Fibroblast of skin of left quadriceps (primary cell): ENCODE data around the gene ACAP3.

ENCODE experiments used
- DNase-seq, 2 experiments: peaks; one replicate each; pipeline ENCODE4 v3.0.0-alpha.2; 2013; ENCODE audit warnings: low read depth in 2 of 2

The ACAP3 gene

DNA sequence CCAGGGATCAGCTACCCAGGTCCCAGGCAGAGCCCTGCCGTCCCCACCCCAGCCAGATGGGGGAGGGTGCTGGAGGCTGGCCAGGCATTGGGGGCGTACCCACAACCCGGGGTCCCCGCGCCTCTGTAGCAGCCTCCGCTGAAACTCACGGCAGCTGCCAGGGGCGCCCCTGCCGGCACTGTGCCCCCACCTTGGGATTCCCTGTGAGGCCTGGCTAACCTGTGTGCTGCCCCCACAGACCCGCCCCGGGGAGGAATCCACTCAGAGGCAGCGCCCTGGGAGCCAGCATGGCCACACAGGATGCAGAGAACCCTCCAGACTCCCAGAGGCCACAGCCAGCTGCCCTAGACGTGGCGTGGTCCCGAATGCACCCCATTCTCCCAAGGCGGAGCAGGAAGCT is 37.7 kb upstream of the ACAP3 start:
- DNase-seq: no peak

DNA sequence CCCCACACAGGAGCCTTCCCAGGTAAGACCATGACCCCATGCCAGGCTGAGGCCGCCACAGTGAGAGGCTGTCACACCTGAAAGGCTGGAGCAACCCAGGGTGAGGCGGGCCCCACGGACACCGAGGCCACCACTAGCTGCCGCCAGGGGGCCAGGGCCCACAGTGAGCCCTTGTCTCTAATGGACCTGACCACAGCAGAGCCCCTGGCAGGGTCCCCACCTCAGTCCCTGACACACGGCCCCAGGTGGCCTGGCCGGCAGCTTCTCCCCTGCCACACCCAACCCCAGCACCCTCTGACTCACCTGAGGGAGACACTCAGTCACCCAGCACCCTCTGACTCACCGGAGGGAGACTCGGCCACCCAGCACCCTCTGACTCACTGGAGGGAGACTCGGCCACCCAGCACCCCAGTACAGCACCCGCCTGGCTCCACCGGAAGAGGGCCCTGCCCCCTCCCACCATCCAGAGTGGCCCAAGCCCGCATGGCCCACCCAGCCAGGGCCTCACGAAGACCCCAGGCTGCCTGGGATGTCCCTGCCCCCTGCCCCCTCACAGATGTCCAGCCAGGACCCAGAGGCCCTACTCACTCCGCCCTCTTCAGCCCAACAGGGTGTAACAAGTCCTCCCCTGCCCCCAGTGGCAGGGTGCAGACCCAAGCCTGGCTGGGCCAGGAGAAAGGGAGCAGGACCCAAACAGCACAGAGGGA is 37.1 kb upstream of the ACAP3 start:
- no peak for DNase-seq

DNA sequence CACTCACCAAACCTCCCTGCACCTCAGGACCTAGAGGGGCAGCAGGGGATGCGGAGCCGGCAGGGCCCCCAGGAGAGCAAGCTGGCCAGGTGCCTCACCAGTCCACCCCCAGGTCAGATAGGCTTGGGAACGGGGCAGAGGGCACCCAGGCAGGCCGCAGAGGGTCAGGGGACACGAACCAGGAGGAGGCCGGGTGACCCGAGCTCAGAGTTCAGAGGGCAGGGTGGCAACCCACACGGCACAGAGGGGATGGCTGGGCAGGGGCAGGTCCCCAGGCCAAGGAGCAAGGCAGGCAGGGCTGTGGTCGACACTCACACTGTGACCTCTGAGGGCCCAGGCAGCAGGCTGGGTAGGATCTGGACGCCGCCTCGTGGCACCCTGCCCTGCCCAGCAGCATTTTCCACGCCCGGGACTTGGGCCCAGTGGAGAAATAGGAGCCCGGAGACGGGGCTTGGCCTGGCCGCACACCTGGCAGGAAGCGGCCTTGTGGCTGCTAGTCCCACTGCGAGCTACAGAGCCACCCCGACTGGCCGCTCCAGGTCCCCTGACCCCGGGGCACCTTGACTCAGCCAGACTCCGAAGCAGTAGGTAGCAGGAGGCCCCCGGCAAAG is 36.2 kb upstream of the ACAP3 start:
- DNase-seq: no peak

DNA sequence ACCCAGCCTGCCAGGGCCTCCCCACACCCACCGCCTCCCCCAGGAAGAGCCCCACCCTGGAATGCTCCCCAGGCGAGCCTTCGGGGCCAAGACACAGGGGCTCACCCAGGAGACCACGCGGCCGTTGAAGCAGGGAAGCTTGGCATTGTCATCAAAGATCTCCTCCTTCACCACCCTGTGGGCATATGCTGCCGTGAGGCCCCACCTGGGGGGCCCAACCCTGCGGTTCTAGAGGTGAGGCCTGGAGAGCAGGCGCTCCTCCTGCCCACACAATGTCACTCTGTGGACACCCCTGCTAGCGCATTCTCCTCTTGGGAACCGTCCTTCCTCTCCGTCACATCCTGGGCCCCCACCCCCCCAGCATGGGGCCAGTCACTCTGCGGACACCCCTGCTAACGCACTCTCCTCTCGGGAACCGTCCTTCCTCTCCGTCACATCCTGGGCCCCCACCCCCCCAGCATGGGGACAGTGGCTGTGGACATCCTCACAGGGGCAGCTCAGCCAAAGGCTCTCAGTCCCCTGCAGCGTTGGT is 34.9 kb upstream of the ACAP3 start:
- no peak for DNase-seq

DNA sequence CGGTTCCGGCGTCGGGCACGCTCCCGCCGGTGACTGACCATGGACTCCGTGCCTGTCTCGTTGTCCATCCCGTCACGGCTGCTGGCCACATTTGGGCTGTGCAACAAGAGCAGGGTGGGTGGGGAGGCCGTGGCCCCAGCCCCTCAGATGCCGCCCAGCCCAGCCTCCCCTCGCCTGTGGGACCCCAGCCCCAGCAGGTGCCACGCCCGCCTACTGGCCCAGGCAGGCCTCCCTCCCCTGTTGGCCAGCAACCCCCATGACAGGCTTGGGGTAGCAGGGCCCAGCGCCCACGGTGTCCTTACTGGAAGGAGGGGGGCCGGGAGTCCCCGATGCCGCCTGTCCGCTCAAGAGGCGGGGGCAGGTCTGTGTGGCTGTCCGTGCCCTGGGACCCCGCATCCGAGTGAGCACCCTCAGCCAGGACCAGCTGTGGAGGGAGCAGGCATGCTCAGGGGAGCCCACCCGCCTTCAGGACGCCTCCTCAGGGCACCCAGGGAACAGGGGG is 34.4 kb upstream of the ACAP3 start:
- DNase-seq: no peak

DNA sequence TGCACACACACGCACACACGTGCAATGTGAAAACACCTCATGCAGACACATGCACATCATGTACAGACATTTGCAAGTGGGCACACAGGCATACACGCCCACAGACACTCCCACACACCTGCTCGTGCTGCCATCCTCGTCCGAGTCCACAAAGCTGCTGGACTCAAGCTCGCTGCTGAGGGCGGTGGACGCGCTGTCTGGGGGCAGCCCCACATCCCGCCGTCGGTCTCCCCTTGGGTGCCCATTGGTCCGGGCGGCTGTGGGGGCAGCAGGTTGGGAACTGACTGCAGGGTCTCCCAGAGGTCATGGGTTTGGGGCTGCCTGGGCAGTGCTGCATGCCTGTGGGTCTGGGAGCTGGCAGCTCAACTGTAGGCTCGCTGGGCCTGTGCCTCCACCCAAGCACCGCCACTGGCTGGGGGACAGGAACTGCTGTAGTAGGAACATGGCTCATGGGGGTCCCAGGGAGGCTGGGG is 33.9 kb upstream of the ACAP3 start:
- no peak for DNase-seq

DNA sequence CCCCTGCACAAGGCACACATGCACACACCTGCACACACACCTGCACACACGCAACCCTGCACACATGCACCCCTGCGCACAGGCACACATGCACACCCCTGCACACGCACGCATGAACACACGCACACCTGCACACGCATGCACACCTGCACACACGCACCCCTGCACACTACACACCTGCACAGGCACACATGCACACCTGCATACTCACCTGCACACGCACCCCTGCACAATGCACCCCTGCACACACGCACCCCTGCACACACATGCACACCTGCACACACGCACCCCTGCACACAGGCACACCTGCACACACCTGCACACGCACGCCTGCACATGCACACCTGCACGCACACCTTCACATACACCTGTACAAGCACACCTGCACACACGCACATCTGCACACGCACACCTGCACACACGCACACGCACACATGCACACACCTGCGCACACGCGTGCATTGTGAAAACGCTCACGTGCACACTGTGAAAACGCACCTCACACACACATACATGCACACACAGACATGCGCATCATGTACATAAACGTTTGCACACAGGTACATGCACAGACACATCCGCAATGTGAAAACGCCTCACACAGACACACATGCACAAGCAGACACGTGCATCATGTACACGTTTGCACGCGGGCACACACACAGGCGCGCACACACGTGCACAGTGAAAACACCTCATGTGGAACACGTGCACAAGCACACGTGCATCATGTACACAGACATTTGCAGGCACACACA is 33.2 kb upstream of the ACAP3 start:
- DNase-seq: no peak

DNA sequence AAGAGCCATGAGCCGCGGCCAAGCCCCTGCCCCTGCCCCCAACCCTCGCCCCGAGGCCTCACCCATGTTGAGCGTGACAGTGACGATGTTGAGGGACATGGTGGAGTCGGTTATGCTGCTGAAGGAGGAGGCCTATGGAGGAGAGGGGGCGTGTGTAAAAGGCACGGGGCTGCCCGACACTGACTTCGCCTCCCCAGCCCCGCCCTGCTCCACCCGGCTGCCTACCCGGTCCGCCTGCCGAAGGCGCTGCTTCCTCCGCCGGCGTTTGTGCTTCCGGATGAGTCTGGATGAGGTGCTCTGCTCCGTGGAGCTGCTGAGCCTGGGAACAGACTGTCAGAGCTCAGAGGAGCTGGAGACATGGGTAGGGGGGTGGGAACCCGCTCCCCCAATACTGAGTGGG is 32.5 kb upstream of the ACAP3 start:
- no peak for DNase-seq

DNA sequence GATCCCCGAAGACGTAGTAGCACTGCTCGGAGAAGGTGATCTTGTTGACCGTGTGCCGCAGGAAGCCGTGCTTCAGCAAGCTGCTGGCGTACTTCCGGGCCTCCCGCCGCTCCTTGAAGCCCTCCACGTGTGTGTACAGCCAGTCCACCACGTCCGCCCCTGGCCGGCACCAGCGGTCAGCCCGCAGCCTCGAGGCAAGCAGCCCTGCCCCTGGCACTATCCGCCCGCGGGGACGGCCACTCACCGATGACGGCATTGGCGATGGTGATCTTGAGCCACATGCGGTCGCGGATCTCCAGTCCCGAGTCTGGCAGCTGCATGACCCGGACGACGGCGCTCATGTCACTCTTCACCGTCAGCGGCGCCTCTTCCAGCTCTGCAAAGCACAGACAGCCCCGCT is 30.5 kb upstream of the ACAP3 start:
- no peak for DNase-seq

DNA sequence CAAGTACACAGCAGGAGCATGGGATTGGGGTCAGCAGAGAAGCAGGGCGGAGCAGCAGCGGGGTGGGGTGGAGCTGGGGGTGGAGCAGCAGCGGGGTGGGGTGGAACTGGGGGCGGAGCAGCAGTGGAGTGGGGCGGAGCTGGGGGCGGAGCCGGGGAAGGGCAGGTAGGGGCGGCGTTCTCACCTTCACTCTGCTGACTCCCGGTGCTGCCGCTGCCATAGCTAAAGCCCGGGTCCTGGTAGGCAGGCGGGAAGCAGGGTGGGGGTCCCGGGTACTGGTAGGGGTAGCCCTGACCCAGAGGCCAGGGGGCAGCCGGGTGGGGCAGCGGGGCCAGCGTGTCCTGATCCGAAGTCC is 30.0 kb upstream of the ACAP3 start:
- no peak for DNase-seq

DNA sequence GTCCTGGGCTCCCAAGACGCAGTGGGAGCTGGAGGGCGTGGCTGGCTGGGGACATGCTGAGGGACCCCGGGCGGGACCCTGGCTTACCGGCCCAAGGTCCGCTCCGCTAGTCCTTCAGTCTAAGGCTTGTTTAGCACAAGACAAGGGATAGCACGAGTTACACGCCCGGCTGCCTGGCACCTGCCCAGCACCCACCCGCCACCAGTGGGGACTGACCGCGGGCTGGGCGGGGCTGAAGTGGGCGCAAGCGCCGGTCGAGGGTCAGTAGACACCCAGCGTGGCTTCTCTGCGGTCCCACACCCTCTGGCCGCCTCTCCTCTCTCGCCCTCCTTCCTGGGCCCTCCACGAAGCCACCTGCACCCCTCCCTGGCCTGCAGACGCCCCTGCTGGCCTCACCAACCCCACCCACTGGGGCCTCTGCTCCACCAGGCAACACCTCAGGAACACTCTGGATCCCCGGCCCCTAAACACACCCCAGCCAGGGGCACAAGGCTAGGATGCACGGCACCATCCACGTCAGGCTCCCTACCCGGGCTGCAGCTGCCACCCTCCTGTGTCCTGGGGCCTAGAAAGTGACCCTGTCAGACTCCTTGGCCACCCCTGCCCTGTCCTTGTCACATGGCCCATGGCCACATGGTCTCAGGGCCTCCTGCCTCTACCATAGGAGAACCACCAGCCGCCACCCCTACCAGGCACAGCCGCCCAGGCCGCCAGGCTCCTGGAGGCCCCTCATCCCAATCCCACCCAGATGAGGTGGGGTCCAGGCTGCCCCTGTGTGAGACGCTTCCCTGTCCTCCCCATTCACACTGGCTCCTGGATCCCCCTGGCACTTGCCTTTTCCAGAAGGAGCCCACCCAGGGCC is 29.4 kb upstream of the ACAP3 start:
- DNase-seq: no peak

DNA sequence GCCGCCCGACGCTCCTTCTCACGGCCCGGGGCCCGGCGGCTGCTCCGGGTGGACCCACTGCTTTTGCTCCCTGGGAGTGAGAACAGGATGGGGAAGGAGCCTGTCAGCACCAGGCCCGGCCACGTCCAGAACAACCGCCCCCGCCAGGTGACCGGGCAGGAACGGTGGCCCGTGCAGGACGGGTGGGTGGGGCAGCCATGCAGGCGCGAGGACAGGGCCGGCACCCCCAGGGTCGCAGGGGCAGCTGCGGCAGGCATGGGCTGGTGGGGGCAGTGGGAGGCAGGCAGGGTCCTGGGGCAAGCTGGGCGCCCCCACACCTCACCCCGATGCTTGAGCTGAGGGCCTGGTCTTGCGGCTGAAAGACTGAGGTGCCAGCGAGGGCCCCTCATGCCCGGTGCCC is 28.7 kb upstream of the ACAP3 start:
- DNase-seq: no peak

DNA sequence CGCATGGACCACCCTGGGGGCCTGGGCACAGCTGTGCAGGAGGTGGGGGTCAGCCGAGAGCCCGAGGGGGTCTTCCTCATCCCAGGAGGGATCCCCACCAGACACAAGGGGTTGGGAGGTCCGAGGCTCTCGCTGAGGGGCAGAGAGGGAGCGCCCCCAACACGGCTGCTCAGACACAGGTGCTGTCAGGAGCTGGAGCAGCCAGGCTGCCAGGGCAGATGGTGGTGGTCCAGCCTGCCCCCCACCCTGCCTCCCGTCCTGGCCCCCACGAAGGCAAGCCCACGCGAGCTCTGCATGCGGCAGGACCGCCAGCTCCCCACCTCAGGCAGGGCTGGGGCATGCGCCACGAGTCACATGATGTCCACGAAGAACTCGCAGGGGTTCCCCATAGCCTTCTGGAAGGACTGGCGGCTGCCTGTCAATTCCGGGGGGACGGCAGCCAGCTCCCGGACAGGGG is 28.1 kb upstream of the ACAP3 start:
- DNase-seq: no peak

DNA sequence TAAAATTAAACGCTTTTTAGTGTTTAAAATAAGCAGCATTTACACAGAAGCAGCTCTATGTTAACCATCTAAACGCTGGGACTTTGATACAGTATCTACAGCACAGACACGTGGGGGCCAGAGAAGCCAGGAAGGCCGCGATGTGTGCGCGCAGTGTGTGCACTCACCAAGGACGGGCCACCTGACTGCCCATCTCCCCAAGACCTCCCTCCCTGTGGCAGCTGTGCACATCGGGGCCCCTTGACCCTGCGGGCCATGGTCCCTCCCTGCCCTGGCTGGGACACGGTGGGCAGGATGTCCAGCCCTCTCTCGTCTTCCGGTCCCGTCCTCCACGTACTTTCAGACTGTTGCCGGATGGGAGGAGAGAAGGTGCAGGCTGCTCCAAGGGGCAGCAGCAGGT is 27.6 kb upstream of the ACAP3 start:
- DNase-seq: no peak

DNA sequence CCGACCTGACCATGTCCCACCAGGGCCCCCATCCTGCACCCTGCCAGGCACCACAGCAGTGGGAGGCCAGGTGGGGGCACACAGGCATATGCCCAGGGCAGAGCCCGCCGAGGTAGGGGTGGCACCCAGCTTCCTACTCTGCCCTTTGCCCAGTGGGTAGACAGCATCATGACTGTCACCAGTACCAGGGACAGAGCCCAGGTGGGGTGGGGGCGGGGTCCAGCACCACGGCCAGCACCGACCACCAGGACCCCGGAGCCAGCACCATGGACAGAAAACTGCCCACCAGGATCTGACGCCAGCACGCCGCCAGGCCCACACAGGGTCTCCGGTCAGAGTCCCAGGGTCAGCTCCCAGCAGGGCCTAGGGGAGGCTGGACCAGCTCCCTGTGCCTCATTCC is 27.1 kb upstream of the ACAP3 start:
- no peak for DNase-seq

DNA sequence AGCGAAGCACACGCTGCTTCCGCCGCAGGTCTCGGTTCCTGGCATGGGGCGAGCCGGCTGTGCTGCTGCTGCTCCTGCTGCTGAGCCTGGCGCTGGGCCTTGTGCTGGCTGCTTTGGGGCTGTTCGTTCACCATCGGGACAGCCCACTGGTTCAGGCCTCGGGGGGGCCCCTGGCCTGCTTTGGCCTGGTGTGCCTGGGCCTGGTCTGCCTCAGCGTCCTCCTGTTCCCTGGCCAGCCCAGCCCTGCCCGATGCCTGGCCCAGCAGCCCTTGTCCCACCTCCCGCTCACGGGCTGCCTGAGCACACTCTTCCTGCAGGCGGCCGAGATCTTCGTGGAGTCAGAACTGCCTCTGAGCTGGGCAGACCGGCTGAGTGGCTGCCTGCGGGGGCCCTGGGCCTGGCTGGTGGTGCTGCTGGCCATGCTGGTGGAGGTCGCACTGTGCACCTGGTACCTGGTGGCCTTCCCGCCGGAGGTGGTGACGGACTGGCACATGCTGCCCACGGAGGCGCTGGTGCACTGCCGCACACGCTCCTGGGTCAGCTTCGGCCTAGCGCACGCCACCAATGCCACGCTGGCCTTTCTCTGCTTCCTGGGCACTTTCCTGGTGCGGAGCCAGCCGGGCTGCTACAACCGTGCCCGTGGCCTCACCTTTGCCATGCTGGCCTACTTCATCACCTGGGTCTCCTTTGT is 26.0 kb upstream of the ACAP3 start:
- no peak for DNase-seq

DNA sequence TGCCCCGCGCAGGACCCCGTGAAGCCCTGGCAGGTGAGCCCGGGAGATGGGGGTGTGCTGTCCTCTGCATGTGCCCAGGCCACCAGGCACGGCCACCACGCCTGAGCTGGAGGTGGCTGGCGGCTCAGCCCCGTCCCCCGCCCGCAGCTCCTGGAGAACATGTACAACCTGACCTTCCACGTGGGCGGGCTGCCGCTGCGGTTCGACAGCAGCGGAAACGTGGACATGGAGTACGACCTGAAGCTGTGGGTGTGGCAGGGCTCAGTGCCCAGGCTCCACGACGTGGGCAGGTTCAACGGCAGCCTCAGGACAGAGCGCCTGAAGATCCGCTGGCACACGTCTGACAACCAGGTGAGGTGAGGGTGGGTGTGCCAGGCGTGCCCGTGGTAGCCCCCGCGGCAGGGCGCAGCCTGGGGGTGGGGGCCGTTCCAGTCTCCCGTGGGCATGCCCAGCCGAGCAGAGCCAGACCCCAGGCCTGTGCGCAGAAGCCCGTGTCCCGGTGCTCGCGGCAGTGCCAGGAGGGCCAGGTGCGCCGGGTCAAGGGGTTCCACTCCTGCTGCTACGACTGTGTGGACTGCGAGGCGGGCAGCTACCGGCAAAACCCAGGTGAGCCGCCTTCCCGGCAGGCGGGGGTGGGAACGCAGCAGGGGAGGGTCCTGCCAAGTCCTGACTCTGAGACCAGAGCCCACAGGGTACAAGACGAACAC is 25.2 kb upstream of the ACAP3 start:
- DNase-seq: no peak

DNA sequence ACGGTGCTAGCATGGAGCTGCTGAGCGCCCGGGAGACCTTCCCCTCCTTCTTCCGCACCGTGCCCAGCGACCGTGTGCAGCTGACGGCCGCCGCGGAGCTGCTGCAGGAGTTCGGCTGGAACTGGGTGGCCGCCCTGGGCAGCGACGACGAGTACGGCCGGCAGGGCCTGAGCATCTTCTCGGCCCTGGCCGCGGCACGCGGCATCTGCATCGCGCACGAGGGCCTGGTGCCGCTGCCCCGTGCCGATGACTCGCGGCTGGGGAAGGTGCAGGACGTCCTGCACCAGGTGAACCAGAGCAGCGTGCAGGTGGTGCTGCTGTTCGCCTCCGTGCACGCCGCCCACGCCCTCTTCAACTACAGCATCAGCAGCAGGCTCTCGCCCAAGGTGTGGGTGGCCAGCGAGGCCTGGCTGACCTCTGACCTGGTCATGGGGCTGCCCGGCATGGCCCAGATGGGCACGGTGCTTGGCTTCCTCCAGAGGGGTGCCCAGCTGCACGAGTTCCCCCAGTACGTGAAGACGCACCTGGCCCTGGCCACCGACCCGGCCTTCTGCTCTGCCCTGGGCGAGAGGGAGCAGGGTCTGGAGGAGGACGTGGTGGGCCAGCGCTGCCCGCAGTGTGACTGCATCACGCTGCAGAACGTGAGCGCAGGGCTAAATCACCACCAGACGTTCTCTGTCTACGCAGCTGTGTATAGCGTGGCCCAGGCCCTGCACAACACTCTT is 24.5 kb upstream of the ACAP3 start:
- DNase-seq: no peak

DNA sequence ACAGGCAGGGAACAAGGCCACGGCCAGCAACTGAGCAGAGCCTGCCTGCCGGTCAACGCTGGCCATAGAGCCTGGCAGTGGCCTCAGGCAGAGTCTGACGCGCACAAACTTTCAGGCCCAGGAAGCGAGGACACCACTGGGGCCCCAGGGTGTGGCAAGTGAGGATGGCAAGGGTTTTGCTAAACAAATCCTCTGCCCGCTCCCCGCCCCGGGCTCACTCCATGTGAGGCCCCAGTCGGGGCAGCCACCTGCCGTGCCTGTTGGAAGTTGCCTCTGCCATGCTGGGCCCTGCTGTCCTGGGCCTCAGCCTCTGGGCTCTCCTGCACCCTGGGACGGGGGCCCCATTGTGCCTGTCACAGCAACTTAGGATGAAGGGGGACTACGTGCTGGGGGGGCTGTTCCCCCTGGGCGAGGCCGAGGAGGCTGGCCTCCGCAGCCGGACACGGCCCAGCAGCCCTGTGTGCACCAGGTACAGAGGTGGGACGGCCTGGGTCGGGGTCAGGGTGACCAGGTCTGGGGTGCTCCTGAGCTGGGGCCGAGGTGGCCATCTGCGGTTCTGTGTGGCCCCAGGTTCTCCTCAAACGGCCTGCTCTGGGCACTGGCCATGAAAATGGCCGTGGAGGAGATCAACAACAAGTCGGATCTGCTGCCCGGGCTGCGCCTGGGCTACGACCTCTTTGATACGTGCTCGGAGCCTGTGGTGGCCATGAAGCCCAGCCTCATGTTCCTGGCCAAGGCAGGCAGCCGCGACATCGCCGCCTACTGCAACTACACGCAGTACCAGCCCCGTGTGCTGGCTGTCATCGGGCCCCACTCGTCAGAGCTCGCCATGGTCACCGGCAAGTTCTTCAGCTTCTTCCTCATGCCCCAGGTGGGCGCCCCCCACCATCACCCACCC is 23.6 kb upstream of the ACAP3 start, which contains the start of gene TAS1R3:
Gene TAS1R3 (plus strand): TSS at position 213 of the 898 bp plus-strand sequence. CDS start 66 bp downstream, at position 279.
- DNase-seq: no peak
